Stromal cell of bone marrow (primary cell): ENCODE data around the gene C2orf92.
"Not testable (repeated sequence)": the region's sequence is repeated elsewhere in the genome, so short reads cannot be mapped to it uniquely, and the experiment has no call there.

Experiments
- DNase-seq: peaks from one replicate; pipeline ENCODE4 v3.0.0-alpha.2; 2012; ENCODE audit warnings: low read depth

Gene C2orf92

GRCh38 chr2:97669448-97669847, at the start of gene C2orf92:
Gene C2orf92, plus strand, starts transcription at chr2:97669713. Its CDS starts 76 bp downstream, at chr2:97669789.
- DNase-seq: no peak

- DNase-seq: not testable (repeated sequence)
Measured at GRCh38 chr2:97620492-97620891, 49.0 kb upstream of the C2orf92 start.

- not testable (repeated sequence) for DNase-seq
Measured at GRCh38 chr2:97622976-97623375, 46.5 kb upstream of the C2orf92 start.

GRCh38 chr2:97625354-97626048, 44.0 kb upstream of the C2orf92 start:
- not testable (repeated sequence) for DNase-seq

- DNase-seq: not testable (repeated sequence)
Measured at GRCh38 chr2:97626049-97626430, 43.5 kb upstream of the C2orf92 start.

GRCh38 chr2:97644023-97644717, 25.3 kb upstream of the C2orf92 start:
- DNase-seq: no peak

GRCh38 chr2:97645112-97645694, 24.3 kb upstream of the C2orf92 start:
- no peak for DNase-seq

- peak; percentile 96 for DNase-seq
Measured at GRCh38 chr2:97645695-97646629, 23.6 kb upstream of the C2orf92 start, which contains the start of gene COX5B. Gene COX5B, plus strand, starts transcription at chr2:97646062. Its CDS starts 25 bp downstream, at chr2:97646087.

GRCh38 chr2:97646977-97647376, 22.5 kb upstream of the C2orf92 start:
- no peak for DNase-seq

GRCh38 chr2:97651114-97651513, 18.4 kb upstream of the C2orf92 start:
- DNase-seq: no peak

GRCh38 chr2:97653473-97653872, 16.0 kb upstream of the C2orf92 start:
- no peak for DNase-seq

GRCh38 chr2:97653874-97654273, 15.6 kb upstream of the C2orf92 start:
- DNase-seq: no peak

- DNase-seq: no peak
Measured at GRCh38 chr2:97654309-97654708, 15.2 kb upstream of the C2orf92 start.

- DNase-seq: no peak
Measured at GRCh38 chr2:97654791-97655190, 14.7 kb upstream of the C2orf92 start.

- no peak for DNase-seq
Measured at GRCh38 chr2:97656129-97656755, 13.3 kb upstream of the C2orf92 start.

GRCh38 chr2:97656905-97657587, 12.5 kb upstream of the C2orf92 start:
- DNase-seq: no peak

- no peak for DNase-seq
Measured at GRCh38 chr2:97657986-97658690, 11.4 kb upstream of the C2orf92 start.

GRCh38 chr2:97658691-97659157, 10.8 kb upstream of the C2orf92 start:
- no peak for DNase-seq

GRCh38 chr2:97659256-97660043, 10.1 kb upstream of the C2orf92 start:
- DNase-seq: no peak
